GM18907 (cell line): ENCODE results near the gene TAS2R9.
"Not testable (repeated sequence)": the region's sequence is repeated elsewhere in the genome, so short reads cannot be mapped to it uniquely, and the experiment has no call there.

Experiments
- ATAC-seq: cut with Tn5 transposase; IDR thresholded peaks from one replicate; pipeline ENCODE4 v1.9.1; 2021; ENCODE audit warnings: mild to moderate bottlenecking, moderate library complexity; ENCODE audit not compliant: unreplicated experiment

The TAS2R9 gene, protein sequence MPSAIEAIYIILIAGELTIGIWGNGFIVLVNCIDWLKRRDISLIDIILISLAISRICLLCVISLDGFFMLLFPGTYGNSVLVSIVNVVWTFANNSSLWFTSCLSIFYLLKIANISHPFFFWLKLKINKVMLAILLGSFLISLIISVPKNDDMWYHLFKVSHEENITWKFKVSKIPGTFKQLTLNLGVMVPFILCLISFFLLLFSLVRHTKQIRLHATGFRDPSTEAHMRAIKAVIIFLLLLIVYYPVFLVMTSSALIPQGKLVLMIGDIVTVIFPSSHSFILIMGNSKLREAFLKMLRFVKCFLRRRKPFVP

DNA sequence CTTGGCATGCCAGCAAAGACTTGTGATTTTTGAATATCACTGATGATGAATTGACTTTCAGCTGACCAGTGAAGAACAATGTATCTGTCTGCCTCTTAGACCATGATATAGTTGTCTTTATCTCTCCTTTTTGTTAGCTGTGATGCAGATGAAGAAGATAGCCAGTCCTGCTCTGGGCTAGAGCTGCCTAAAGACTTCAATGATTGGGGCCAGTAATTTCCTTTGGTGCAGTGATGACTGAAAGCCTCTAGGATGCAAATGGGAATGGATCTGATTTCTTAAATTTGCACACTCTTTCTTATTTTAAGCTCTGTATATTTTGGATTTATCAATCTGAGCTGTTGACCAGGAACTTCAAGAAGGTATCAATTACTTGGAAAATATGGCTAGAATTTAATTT, at the start of gene TAS2R9:
Gene TAS2R9 (minus strand): TSS at position 101 of the 400 bp plus-strand sequence. CDS start 93 bp downstream, at position 8.
- ATAC-seq: no peak

DNA sequence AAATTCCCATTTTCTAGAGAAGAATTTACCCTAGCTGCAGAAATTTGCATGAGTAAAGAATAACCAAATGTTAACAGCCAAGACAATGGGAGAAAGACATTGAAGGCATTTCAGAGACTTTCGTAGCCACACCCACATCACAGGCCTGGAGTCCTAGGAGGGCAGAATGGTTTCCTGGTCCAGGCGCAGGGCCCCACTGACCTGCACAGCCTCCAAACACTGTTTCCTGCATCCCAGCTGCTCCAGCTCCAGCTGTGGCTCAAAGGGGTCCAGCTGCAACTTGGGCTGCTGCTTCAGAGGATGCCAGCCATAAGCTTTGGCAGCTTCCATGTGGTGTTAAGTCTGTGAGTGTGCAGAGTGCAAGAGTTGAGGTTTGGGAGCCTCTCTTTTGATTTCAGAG, 45.8 kb upstream of the TAS2R9 start:
- ATAC-seq: no peak

DNA sequence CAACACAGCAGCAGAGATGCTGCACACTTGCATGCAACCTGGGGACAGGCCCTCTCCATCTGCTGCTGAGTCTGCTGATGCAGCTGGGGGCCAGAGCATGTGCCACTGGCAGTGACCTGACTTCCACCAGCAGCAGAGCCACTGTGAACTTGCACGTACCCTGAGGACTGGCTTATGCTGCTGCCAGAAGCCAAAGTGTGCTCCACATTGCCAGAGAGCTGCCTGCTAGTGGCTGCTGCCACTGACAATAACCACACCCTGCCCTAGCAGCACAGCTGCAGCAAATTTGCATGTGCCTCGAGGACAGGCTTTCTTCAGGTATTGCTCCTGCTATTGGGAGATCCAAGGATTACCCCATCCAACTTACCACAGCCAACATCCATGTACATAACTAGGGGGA, 43.8 kb upstream of the TAS2R9 start:
- ATAC-seq: no peak

DNA sequence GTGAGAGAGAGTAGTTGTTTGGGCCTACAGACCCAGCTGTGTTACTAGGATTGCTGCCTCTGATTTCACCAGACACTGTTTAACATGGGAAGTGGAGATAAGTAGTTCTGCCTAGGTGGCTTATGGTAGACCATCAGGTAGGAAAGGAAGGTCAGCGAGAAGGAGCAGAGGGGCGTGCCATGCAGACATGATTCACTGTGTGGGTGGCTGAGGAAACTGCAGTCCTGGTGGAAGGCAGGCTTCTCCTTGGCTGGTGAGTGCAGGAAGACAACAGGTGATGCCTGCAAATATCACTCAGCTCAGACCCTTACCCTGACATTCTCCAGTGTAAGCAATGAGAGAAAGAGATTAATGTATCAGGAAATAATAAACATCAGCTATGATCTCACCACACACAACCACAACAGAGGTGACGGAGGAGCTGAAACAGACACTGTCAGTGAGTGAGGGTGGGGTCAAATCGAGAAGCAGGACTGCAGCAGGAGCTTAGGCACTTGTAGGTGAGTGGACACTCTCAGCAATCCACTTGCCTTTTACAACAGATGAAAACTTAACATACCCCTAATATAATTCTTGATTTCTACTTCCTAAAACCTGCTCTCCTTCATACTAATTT, 41.4 kb upstream of the TAS2R9 start:
- ATAC-seq: no peak

DNA sequence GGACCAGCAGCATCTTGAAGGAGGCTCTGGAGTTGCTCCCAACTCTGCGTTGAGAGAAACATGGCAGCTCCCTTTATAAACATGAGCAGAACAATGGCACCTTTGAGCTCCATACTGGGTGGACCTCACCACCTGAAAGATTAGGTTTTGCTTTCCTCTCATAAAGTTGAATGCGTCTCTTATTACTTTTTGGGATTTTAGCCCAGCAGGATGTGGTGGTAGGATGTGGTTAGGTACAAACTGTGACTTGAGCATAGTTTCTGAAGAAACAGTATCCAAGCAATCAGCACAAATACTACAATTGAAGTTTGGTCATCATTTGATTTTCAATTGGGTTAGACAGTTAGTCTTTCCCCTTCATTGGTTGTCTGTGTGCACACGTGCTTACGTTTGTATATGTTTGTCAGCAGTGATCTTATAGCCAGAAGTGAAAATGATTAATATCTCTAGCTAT, 39.5 kb upstream of the TAS2R9 start, which contains the start of gene PRR4:
Gene PRR4 (minus strand): TSS at position 51 of the 454 bp plus-strand sequence. CDS start 38 bp downstream, at position 13.
- no peak for ATAC-seq

DNA sequence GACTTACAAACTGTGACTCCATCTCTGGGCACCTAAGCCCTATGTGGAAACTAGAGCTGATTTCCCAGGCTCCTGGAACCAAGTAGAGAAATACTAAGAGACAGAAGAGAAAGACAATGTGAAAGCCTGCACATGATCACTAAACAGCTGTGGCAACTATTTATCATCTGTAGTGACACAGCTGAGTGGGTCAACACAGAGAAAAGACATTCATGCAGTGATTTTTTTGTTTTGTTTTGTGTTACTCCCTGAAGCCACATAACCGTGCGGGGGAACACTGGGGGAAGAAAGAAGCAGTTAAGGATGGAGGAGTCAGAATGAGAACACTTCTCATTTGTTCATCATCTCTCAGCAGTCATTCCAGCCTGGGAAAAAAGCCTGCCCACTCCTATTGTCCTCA, 37.8 kb upstream of the TAS2R9 start:
- ATAC-seq: no peak

DNA sequence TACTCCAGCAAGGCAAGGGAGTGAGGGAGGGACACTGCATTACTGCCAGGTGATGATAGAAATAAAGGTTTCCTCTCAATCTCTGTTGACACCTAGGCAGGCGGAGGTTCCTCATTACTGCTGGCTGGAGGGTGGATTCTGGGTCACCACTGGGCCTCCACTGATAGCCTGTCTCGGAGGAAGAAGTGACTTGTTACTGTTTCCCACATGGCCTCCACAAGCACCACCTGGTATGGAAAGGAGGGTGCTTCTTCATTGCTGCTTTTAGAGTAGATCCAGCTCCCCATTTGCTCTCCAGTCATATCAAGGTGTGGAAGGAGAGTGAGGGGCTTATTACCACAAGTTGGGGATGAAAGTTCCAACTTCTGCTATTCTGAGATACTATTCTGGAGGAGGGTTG, 32.9 kb upstream of the TAS2R9 start:
- no peak for ATAC-seq

DNA sequence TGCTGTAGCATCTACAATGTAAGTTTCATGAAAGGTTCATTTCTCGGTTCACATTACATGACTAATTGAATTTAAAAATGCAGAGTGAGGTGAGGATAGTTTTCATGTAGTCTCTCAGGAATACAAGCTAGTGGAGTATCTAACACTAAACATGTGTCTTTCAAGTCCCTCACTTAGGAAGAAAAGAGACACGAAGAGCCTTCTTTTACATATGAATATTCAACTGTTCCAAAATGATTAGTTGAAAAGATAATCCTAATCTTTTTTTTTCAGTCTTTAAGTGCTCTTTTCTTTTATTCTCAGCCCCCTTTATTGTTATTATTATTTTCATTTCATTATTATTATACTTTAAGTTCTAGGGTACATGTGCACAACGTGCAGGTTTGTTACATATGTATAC, 28.5 kb upstream of the TAS2R9 start:
- ATAC-seq: no peak

DNA sequence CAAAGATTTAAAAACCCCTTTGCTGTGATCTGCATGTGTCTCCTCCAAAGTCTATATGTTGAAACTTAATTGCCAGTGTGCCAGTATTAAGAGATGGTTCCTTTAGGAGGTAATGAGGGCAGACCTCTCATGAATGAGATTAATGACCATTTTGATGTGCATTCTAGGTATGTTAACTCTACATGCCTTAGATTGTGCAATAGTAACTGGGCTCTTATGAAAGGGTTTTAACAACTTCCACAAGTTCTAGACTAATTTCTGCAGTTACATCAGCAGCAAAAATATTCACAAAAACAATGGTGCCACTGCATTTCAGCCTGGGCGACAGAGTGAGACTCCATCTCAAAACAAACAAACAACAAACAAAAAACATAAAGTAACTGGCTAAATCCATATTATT, 20.0 kb upstream of the TAS2R9 start:
- ATAC-seq: no peak

DNA sequence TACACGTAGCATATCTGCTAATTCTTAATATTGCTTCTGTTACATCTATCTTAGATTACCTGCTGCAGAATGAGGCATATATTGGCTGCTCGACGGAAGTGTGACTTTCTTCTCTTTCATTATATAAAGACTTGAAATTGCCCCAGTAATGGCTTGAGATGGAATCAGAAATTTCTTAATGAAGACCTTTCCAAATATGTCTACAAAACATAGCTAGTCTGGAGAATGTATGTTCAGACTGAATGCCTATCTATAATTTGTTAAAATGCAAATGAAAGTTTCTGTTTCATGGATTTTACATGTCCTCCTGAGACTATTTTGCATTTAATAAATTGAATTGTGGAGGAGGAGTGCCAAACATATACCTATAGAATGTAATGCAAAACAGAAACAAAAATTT, 16.3 kb upstream of the TAS2R9 start, which contains the start of gene TAS2R10:
Gene TAS2R10 (minus strand): TSS at position 101 of the 400 bp plus-strand sequence. CDS start 89 bp downstream, at position 12.
- ATAC-seq: no peak

DNA sequence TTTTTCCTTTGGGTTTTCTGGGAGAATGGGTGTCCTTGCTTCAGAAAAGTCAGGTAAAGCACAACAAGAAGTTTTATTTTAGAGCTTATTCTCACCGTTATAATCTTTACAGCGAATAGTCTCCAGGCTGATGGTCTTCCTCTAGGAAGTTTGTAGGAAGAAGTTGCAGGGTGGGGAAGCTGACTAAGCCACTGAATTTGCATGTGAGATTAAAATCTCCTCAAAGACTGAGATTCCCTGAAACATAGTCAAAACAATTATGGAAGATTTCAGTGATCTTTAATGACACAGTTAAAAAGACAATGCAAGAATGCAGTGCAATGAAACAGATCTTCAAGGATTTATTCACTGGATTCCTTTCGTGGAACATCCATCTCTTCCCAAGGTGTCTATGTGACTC, 15.0 kb upstream of the TAS2R9 start:
- ATAC-seq: no peak

DNA sequence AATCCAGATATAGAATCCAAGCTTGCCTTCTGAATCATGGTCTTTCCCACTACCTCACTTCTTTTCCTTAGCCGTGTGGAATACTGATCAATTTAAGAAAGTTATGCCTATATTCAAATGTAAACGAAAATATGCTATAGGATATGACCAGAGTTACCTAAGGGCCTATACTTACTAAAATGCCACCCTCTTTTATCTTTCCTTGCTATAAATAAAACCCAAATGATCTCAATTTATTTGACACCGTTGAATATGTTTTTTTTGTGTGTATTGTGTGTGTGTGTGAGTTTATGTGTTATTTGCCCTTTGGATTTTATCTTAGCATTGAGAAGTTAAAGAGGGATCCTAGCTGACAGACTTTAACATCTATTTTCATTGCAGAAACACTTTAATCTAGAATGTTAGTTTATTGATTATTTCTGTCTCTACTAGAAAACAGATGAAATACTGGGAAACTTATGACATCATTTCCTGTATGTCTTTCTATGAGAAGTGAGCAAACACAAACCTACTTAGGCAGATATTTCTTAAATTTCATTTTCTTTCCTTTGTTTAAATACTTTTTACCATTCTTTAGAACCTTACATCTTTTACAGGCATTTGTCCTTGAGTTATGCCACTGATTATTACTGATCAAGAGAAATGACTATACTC, 2.0 kb upstream of the TAS2R9 start:
- ATAC-seq: no peak

DNA sequence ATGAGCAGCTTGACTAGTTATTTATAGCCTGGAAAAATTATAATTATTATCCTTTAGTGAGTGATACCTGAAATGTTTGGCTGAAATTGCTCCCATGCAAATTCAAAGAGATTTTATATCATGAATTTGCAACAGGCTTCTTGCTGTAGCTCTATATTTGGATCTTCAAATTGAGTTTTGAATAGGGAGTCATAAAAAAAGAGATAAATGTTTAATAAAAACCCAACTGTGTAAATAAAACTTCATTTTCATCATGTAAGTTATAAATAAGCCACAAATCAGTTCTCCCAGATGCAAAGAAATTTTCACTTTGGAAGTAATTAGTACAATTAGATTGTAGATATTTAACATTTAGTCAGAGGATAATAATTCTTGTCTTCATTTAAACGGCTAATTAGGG, 2.8 kb downstream of the TAS2R9 start, which contains the start of gene TAS2R8:
Gene TAS2R8 (minus strand): TSS at position 101 of the 400 bp plus-strand sequence. CDS start 306 bp downstream, outside the sequence.
- no peak for ATAC-seq

DNA sequence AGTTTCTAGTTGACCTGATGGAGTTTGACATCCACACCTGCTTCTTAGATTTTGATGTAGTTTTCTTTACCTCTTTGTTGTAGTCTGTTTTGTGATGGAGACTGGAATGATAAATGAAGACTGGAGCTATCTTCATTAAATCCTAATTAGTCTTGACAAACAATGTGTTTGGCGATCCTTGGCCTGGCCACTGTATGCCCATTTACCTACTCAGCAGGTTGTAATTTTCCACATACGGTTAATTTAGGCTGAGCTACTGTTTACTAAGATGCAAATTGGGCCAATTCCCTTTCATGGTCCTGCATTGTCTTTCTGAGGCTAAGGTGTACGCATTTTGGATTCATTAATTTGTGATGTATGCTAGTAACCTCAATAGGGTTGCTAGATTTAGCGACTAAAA, 7.4 kb downstream of the TAS2R9 start, which contains the start of gene TAS2R7:
Gene TAS2R7 (minus strand): TSS at position 41 of the 400 bp plus-strand sequence. CDS start 57 bp downstream, outside the sequence.
- ATAC-seq: no peak

DNA sequence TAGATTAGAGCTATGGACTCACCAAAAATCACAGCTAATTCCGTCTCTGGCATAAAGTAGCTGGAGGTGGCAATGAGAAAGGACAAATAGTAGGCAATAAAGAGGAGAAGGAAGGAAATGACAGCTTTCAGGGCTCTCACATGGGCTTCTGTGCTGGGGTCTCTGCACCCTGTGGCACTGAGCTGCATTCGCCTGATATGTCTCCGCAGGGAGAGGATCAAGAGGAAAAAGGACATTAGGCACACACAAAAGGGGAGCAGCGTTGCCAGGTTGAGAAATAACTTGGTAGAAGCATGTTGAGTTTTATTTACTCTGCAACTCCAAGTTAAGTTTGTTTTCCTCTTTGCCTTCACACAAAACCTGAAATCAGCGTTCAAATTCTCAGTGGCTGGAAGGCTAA, 8.2 kb downstream of the TAS2R9 start:
- no peak for ATAC-seq

DNA sequence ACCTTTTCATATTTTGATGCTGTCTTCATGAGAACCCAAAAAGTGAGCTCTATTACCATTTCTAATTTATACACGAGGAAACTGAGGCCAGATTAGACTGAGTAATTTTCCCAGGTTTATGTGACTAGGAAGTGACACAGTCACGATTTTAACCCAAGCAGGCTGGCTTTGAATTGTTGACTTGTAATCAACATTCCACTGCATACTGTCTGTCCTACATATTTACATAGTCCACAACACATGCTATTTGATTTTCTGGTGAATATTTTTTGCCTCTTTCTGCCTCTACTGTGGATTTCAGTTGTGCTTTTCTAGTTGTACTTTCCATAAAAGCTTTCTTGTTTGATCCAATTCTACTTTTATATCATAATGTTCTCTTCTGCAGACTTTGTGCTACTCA, 15.7 kb downstream of the TAS2R9 start:
- no peak for ATAC-seq

DNA sequence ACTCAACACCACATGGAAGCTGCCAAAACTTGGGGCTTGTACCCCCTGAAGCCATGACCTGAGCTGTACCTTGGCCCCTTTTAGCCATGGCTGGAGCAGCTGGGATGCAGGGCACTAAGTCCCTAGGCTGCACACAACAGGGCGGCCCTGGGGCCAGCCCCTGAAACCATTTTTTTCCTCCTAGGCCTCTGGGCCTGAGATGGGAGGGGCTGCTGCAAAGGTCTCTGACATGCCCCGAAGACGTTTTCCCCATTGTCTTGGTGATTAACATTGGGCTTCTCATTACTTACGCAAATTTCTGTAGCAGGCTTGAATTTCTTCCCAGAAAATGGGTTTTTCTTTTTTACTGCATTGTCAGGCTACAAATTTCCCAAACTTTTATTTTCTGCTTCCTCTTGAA, 18.2 kb downstream of the TAS2R9 start:
- ATAC-seq: not testable (repeated sequence)

DNA sequence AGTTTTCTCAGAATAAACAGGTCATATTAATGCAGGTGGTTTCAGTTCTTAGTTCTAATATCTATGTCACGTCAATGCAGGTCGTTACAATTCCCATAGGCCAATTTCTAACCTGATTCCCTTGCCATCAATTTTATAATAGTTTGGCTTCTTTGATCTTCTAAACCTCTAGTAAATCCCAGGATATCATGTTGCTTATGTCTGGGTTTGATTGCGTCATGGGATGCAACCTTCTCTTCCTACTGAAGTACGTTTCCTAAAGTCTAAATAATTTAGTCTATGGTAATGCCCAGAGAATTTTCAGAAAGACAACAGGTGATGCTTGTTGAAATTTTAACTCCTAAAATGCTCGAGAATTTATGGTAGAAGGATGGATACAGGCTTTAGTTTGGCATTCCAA, 26.7 kb downstream of the TAS2R9 start:
- no peak for ATAC-seq

DNA sequence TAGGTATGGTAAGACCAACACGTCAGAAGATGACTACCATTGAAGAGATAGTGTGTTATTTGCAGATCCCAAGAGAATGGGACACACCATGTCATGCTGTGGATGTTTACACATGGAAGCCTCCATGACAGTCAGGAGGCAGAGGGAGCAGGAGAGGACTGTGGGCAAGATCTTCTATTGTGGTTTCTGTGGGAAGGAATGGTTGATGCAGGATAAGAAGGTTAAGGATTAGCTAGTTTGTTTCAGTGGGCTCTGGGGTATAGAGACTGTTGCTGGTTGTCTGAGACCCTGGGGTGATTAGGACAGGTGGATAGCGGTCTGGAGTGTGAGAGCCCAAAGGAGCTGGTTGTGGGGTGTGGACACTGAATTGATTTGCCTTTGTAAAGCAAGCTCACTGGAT, 30.9 kb downstream of the TAS2R9 start:
- no peak for ATAC-seq

DNA sequence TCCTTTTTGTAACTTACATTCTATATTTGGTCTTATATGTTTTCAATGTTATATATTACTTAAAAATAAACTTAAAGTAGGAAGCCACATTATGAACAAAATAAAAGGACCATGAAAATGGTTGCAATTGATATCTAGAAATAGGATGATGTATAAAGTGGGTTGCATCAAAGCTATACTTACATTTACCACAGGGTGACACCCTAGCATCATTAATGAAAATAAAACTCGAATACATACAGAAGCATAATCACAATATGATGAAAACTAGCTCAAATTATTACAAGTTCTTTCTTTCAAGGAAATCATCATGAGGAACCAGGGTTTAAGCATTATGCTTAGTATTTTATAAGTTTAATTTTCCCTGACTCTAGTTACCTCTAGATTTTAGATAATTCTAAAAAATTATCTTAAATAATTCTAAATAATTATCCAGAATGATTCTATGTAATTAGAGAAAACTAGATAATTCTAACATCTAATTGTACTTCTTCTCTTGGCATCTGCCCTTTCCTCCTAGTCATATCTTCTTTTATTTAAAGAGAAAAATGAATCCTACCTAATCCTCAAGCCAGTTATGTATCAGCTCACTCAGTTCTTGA, 38.7 kb downstream of the TAS2R9 start:
- no peak for ATAC-seq

DNA sequence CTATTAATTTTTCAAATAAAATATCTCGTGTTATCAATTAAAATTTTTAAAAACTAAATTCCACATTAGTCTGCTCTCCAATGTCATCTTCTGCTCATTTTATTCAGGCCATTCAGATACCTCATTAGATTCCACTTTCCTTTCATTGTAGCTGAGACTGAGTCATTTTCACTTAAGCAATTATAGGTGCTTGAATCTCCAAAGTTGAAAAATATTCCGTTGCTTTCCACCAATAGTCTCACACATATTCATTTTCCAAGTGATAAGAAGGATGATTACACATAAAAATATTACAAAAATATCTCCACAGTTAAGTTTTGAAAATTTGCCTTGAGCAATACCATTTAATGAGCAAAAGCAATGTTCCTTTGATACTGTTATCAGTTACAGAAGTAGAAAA, 50.3 kb downstream of the TAS2R9 start:
- ATAC-seq: no peak
